IgD-negative memory B cell (primary cell): ENCODE results near the gene RSPH6A. TPM values are rescaled to one million over a fixed set of nuclear protein-coding genes. Genes with fewer than 3 reads are reported as not detected.
"Not testable (repeated sequence)": the region's sequence is repeated elsewhere in the genome, so short reads cannot be mapped to it uniquely, and the experiment has no call there.

ENCODE experiments used
- H3K27ac Mint-ChIP-seq, 3 donors: one replicate each; pipeline ENCODE4 v1.8.0; 2020 to 2022; ENCODE audit warnings: mild to moderate bottlenecking in 3 of 3, mixed read lengths in 3 of 3, moderate library complexity in 1 of 3
- H3K27me3 Mint-ChIP-seq: one replicate; pipeline ENCODE4 v1.8.0; 2021; ENCODE audit warnings: mixed read lengths
- H3K36me3 Mint-ChIP-seq: one replicate; pipeline ENCODE4 v1.8.0; 2020; ENCODE audit warnings: mild to moderate bottlenecking, mixed read lengths
- H3K4me1 Mint-ChIP-seq, 3 donors: one replicate each; pipeline ENCODE4 v1.8.0; 2020 to 2022; ENCODE audit warnings: mixed read lengths in 3 of 3, mild to moderate bottlenecking in 1 of 3
- H3K4me3 Mint-ChIP-seq, 4 donors: one replicate each; pipeline ENCODE4 v1.8.0; 2020 to 2022; ENCODE audit warnings: mild to moderate bottlenecking in 4 of 4, mixed read lengths in 4 of 4, moderate library complexity in 3 of 4
- H3K9me3 Mint-ChIP-seq, 3 donors: one replicate each; pipeline ENCODE4 v1.8.0; 2020 to 2021; ENCODE audit warnings: mixed read lengths in 3 of 3, mild to moderate bottlenecking in 1 of 3
- polyA plus RNA-seq: library from polyadenylated mRNA; unstranded; fragments of 300-500 nt; fragmentation: Illumina TruSeq; gene quantifications from one replicate; pipeline ENCODE4 v1.2.3, GENCODE V29; 2021

The RSPH6A gene
- polyA plus RNA-seq, 1 donor from 2014 or later, result not detected

- Mint-ChIP-seq H3K4me1 (no peaks in the 10 kb centered on the region), H3K4me3 (no peak overlapping the region), H3K9me3 (no peaks in the 10 kb centered on the region), H3K27me3 (peaks cover 14% of the 10 kb centered on the region), H3K36me3 (no peaks in the 10 kb centered on the region), H3K27ac (peak overlapping the region in 1 of 3 donors; percentile 45)
These were observed 51.3 kb downstream of the RSPH6A start for GRCh38 chr19:45763691-45764294.

DNA sequence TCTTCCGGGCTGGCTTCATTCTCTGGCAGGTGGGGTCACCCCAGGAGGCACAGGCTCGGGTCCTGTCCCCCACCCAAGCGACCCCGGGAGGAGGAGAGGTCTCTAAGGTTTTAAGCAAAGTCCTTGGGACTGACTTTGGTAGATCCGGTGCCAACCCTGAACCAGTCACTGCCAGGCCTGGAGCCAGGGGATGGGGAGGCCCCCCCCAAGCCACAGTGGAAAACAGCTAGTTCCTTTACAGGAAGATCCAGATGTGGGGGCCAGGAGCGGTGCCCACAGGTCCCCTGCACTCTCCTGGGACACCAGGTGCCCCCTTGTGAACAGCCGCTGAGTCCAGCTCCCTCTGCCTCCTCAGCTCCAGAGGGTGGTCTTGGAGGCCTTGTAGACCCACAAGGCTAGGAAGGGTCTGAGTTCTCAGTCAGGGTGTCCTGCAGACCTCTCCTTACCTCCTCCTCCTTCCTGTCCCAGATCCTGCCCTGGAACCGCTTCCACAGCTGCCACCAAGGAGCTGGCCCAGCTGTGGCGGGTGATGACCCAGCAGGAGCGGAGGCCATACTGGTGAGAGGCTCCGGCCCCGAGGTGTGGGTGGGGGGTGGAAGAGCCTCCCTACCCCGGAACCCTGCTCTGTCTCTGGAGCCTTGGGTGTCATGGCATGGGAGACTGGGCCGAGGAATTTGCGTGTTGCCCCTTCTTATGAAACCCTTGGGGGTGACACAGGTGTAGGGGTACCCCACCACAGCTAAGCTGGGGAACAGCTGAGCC is 52.1 kb downstream of the RSPH6A start:
- Mint-ChIP-seq H3K27me3 (peaks cover 14% of the 10 kb centered on the region), H3K4me3 (no peak overlapping the region), H3K36me3 (no peaks in the 10 kb centered on the region), H3K9me3 (no peaks in the 10 kb centered on the region), H3K4me1 (no peaks in the 10 kb centered on the region), H3K27ac (peak overlapping the region in 1 of 3 donors; percentile 45)

- peaks cover 9% of the 10 kb centered on the region for H3K27me3 Mint-ChIP-seq
- no peaks in the 10 kb centered on the region for H3K36me3 Mint-ChIP-seq
- H3K4me3 Mint-ChIP-seq, result no peak overlapping the region
These were observed 53.4 kb downstream of the RSPH6A start for GRCh38 chr19:45761714-45762113.

GRCh38 chr19:45758921-45759320 is 56.2 kb downstream of the RSPH6A start:
- peaks cover 6% of the 10 kb centered on the region for H3K27me3 Mint-ChIP-seq
- no peaks in the 10 kb centered on the region for H3K4me1 Mint-ChIP-seq
- H3K27ac Mint-ChIP-seq, result no peak overlapping the region
- H3K36me3 Mint-ChIP-seq, result peaks cover 1% of the 10 kb centered on the region
- no peak overlapping the region for H3K4me3 Mint-ChIP-seq
- no peaks in the 10 kb centered on the region for H3K9me3 Mint-ChIP-seq

More at GRCh38 chr19:45761714-45762113, 53.4 kb downstream of the RSPH6A start:
- Mint-ChIP-seq H3K4me1 (no peaks in the 10 kb centered on the region), H3K9me3 (no peaks in the 10 kb centered on the region), H3K27ac (no peak overlapping the region)

GRCh38 chr19:45757695-45758094 is 57.4 kb downstream of the RSPH6A start:
- Mint-ChIP-seq H3K4me3 (no peak overlapping the region), H3K4me1 (no peaks in the 10 kb centered on the region), H3K27me3 (peaks cover 6% of the 10 kb centered on the region), H3K9me3 (no peaks in the 10 kb centered on the region), H3K27ac (no peak overlapping the region), H3K36me3 (peaks cover 1% of the 10 kb centered on the region)

DNA sequence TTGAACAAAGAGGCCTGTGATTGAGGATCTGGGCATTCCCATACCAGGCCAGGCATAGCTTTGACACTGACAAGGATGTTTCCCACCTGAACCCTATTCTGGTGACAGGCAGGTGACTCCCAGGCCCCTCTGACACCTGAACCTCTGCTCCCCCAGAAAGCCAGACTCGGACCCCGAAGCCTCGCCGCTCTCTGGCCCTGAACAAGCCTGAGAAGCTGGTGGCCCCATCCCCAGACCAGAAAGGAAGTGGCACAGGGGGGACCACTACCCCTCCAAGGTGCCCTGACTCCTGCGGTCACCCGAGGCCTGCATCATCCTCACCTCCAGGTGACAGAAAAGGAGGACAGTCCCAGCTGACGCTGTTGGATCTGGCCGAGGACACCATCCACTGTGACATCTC is 60.8 kb downstream of the RSPH6A start:
- Mint-ChIP-seq H3K4me1 (no peaks in the 10 kb centered on the region), H3K36me3 (peaks cover 1% of the 10 kb centered on the region), H3K27ac (no peak overlapping the region), H3K27me3 (no peaks in the 10 kb centered on the region), H3K9me3 (no peaks in the 10 kb centered on the region), H3K4me3 (no peak overlapping the region)

GRCh38 chr19:45753548-45753947 is 61.6 kb downstream of the RSPH6A start:
- Mint-ChIP-seq H3K9me3 (no peaks in the 10 kb centered on the region), H3K27ac (no peak overlapping the region), H3K36me3 (peaks cover 1% of the 10 kb centered on the region), H3K4me1 (no peaks in the 10 kb centered on the region), H3K27me3 (peaks cover 2% of the 10 kb centered on the region), H3K4me3 (no peak overlapping the region)

DNA sequence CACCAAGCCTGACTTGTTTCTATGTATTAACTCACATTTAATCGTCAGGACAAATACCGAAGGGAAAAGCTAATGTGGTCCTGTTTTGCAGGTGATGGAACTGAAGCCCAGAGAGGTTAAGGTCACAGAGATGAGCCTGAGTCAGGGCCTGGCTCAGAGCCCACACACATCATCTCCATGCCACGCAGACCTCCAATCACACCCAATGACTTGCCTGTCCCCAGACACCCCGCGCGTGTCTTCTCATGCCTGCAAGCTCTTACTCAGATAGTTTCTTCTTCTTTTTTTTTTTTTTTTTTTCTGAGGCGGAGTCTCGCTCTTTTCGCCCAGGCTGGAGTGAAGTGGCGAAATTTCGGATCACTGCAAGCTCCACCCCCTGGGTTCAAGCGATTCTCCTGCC is 62.5 kb downstream of the RSPH6A start:
- Mint-ChIP-seq H3K27me3 (peaks cover 2% of the 10 kb centered on the region), H3K27ac (no peak overlapping the region), H3K4me3 (no peak overlapping the region), H3K9me3 (no peaks in the 10 kb centered on the region), H3K4me1 (no peaks in the 10 kb centered on the region), H3K36me3 (peaks cover 1% of the 10 kb centered on the region)

DNA sequence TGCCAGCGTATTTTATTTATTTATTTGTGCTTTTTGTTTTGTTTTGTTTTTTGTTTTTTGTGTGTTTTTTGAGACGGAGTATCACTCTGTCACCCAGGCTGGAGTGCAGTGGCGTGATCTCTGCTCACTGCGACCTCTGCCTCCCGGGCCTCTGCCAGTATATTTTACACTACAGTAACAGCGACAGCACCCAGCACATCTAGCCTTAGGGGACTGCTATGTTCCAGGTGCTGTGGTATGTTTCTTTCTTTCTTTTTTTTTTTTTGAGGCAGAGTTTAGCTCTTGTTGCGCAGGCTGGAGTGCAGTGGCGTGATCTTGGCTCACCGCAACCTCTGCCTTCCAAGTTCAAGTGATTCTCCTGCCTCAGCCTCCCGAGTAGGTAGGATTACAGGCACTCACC is 63.6 kb downstream of the RSPH6A start:
- H3K27ac Mint-ChIP-seq, H3K27me3 Mint-ChIP-seq, H3K36me3 Mint-ChIP-seq, H3K4me1 Mint-ChIP-seq, H3K9me3 Mint-ChIP-seq, H3K4me3 Mint-ChIP-seq: not testable (repeated sequence)

GRCh38 chr19:45747513-45747912 is 67.6 kb downstream of the RSPH6A start:
- Mint-ChIP-seq H3K9me3 (no peaks in the 10 kb centered on the region), H3K27ac (no peak overlapping the region)

GRCh38 chr19:45746866-45747265 is 68.2 kb downstream of the RSPH6A start:
- peaks cover 1% of the 10 kb centered on the region for H3K36me3 Mint-ChIP-seq
- no peak overlapping the region for H3K4me3 Mint-ChIP-seq
- no peak overlapping the region for H3K27ac Mint-ChIP-seq
- peaks cover 0 to 2% (median 0%) of the 10 kb centered on the region in 3 donors for H3K4me1 Mint-ChIP-seq
- H3K9me3 Mint-ChIP-seq, result no peaks in the 10 kb centered on the region
- H3K27me3 Mint-ChIP-seq, result peaks cover 11% of the 10 kb centered on the region

More at GRCh38 chr19:45747513-45747912, 67.6 kb downstream of the RSPH6A start:
- Mint-ChIP-seq H3K4me1 (peaks cover 0 to 2% (median 0%) of the 10 kb centered on the region in 3 donors), H3K27me3 (peaks cover 11% of the 10 kb centered on the region), H3K36me3 (peaks cover 1% of the 10 kb centered on the region), H3K4me3 (peak overlapping the region in 1 of 4 donors; percentile 75)

Other genes with a start within 250 kb of the RSPH6A start
- 19.9 TPM for gene OPA3, start 230.5 kb downstream of the RSPH6A start, polyA plus RNA-seq
- gene GPR4, start 213.1 kb downstream of the RSPH6A start, polyA plus RNA-seq, result not detected
- gene EML2, start 175.9 kb downstream of the RSPH6A start, polyA plus RNA-seq, result 18.5 TPM
- not detected for gene GIPR, start 147.1 kb downstream of the RSPH6A start, polyA plus RNA-seq
- gene SNRPD2, start 123.4 kb downstream of the RSPH6A start, polyA plus RNA-seq, result 841 TPM
- 2.7 TPM for gene QPCTL, start 122.6 kb downstream of the RSPH6A start, polyA plus RNA-seq
- 23.7 TPM for gene FBXO46, start 84.4 kb downstream of the RSPH6A start, polyA plus RNA-seq
- gene MEIOSIN, start 81.9 kb downstream of the RSPH6A start, polyA plus RNA-seq, result not detected
- gene SIX5, start 46.1 kb downstream of the RSPH6A start, polyA plus RNA-seq, result 0.41 TPM
- 1.6 TPM for gene DMPK, start 32.8 kb downstream of the RSPH6A start, polyA plus RNA-seq
- gene DMWD, start 22.5 kb downstream of the RSPH6A start, polyA plus RNA-seq, result 16.7 TPM
- 26.8 TPM for gene SYMPK, start 47.8 kb upstream of the RSPH6A start, polyA plus RNA-seq
- gene FOXA3, start 49.0 kb upstream of the RSPH6A start, polyA plus RNA-seq, result not detected
- gene IRF2BP1, start 70.8 kb upstream of the RSPH6A start, polyA plus RNA-seq, result 10.0 TPM
- 0.70 TPM for gene MYPOP, start 87.3 kb upstream of the RSPH6A start, polyA plus RNA-seq
- gene NANOS2, start 99.5 kb upstream of the RSPH6A start, polyA plus RNA-seq, result not detected
- not detected for gene NOVA2, start 158.6 kb upstream of the RSPH6A start, polyA plus RNA-seq
- 8.7 TPM for gene CCDC61, start 180.2 kb upstream of the RSPH6A start, polyA plus RNA-seq
- gene PGLYRP1, start 207.7 kb upstream of the RSPH6A start, polyA plus RNA-seq, result not detected
- gene IGFL4, start 225.7 kb upstream of the RSPH6A start, polyA plus RNA-seq, result not detected